Esophagus mucosa (tissue), 1 donor: Measurements from ENCODE around the gene PCGF1. TPM values are rescaled to one million over a fixed set of nuclear protein-coding genes. Genes with fewer than 3 reads are reported as not detected.

ENCODE experiments used
- ATAC-seq: fragments of 200-7000 bp; cut with Tn5 transposase; one replicate; pipeline ENCODE4 v1.9.1; 2020
- total RNA-seq: library from RNA; stranded (reverse); gene quantifications from one replicate; pipeline ENCODE4 v1.2.4, GENCODE V29; 2023
- donor health status: DM: yes; HTN: yes; CAD: no.

Gene PCGF1
- total RNA-seq, 1 donor from 2014 or later, result 20.6 TPM

DNA sequence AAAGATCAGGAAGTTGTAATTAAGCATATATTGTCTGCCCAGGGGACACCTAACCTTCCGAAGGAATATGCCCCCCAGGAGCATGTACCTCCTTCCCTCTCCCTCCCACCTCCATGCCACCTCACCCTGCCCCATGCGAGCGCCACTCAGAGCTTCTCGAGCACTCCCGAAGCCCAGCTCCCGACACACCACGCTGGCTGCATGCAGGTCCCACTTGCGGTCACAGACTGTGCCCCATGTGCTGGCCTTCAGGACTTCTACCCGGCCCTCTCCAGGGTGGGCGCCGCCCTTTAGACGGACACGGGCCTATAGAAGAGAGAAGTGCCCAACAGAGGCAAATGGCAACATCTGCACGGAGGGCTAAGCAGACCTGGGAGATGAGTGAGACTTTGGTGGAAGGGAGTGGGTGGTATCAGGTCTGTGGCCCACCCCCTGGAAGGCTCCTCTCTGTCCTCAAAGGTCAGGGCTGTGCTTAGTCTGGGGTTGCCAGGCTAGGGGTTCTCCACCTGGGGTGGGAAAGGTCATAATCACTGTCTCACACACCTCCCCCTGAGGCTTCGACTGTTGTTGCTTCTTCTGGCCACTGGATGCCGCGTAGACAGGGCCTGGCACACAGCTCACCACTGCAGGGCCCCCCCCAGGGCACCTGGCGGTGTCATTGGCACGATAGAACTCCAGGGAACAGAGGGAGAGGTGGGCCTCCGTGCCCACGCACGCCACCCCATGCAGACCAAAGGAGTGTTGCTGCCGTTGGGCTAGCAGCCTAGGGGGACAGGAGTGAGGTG, 28.9 kb upstream of the PCGF1 start:
- no peak for ATAC-seq

DNA sequence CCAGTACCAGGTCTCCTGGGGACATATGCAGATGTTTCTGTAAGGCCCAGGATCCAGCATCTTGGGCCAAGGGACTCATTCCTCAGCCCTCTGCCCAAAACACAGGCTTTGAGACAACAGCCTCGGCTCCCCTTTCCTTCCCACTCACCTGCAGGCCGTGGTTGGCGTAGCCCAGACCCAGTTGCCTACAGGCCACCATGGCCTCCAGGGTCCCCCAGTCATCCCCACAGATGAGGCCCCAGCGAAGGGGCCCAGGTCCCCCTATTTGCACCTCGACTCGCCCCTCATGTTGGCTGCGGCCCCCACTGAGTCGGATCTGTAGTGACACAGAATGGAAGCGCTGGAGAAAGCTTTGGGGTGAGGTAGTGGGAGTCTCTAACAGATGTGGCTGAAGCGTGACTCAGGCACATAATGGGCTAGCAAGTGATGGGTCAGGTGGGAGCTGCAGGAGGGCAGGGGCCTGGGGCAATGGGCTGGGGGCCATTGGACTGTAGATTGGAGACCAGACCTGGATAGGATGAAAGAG, 28.0 kb upstream of the PCGF1 start:
- no peak for ATAC-seq

DNA sequence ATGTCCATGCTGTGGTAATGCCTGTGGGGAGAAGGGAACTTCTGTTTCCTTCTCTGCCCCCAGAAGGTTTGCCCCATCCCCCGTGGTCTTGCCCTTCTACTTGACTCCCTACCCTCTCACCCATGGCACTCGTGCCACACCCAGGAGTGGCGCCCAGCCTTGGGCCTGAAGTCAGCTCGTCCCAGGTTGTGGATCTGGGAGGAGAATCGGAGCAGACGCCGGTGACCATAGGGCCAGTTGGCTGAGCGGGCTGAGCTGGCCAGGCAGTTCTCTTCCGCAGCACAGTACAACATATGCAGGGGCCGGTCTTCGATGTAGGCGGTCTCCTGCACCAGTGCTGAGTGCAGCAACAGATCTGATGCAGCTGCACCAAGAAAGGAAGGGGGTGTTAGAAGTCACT, 26.9 kb upstream of the PCGF1 start:
- ATAC-seq, result no peak

DNA sequence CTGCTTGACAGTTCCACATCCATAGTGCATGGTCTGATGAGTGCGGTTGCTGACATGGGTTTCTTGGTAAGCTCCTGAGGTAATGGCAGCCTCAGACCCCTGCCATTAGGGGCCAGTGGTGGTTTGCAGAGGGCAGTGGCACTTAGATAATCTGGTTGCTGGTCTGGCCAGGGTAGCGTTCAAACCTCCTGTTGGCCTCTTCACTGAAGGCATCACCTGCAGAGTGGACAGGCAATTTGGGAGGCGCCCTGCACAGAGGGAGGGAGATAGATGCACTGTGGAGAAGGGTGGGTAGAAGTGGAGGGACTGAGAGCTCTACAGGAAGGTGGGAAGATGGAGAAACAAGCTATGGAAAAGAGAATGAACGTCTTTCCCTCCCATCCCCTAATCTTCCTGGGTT, 26.0 kb upstream of the PCGF1 start:
- no peak for ATAC-seq

DNA sequence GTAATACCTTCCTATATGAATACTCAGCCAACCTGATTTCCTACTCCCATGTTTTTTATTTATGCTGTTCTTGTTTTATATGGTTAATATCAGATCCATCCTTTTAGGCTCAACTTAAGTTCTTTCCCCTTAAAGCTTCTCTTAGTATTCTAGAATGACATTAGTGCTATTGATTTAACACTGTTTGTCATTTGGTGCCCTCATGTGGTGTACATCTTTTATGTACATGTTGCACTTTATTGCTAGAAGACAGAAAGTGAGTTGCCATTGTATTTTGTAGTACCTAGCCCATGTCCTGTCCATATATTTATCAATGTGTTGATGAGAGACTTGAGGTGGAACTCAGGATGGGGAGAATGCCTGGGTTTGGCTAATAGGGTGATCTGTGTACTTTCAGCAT, 24.7 kb upstream of the PCGF1 start:
- ATAC-seq, result no peak

DNA sequence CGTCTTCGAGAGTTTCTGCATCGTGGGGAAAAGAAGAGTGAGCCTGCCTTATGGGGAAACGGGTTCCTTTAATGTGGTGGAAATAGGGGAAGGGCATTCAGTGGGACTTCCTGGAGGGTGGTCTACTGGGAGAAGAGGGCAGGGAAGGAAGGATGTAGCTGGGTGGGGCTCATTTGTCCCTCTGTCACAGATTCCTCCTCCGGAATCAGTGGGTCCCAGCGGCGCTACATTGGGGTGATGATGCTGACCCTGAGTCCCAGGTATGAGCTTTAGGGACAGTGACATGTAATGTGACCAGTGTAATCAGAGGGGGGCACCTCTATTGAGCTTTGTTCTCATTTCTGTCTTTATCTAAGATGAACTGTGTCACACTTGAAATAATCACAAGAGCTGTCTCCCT, 24.2 kb upstream of the PCGF1 start:
- ATAC-seq, result no peak

DNA sequence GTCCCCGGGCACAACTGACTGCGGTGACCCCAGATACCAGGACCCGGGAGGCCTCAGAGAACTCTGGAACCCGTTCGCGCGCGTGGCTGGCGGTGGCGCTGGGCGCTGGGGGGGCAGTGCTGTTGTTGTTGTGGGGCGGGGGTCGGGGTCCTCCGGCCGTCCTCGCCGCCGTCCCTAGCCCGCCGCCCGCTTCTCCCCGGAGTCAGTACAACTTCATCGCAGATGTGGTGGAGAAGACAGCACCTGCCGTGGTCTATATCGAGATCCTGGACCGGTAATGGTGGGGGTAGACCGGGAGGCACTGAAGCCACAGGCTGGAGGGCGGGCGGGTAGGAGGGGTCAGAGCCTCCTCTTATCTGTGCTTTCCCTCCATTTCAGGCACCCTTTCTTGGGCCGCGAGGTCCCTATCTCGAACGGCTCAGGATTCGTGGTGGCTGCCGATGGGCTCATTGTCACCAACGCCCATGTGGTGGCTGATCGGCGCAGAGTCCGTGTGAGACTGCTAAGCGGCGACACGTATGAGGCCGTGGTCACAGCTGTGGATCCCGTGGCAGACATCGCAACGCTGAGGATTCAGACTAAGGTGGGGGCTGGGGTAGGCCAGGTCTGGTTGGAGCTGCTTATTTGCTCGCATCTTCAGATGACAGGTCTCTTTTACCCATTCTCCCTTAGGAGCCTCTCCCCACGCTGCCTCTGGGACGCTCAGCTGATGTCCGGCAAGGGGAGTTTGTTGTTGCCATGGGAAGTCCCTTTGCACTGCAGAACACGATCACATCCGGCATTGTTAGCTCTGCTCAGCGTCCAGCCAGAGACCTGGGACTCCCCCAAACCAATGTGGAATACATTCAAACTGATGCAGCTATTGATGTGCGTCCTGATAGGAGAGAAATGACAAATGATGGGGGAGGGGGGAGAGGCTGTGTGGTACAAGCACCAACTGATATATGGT, 23.0 kb upstream of the PCGF1 start:
- peak; percentile 1 for ATAC-seq

DNA sequence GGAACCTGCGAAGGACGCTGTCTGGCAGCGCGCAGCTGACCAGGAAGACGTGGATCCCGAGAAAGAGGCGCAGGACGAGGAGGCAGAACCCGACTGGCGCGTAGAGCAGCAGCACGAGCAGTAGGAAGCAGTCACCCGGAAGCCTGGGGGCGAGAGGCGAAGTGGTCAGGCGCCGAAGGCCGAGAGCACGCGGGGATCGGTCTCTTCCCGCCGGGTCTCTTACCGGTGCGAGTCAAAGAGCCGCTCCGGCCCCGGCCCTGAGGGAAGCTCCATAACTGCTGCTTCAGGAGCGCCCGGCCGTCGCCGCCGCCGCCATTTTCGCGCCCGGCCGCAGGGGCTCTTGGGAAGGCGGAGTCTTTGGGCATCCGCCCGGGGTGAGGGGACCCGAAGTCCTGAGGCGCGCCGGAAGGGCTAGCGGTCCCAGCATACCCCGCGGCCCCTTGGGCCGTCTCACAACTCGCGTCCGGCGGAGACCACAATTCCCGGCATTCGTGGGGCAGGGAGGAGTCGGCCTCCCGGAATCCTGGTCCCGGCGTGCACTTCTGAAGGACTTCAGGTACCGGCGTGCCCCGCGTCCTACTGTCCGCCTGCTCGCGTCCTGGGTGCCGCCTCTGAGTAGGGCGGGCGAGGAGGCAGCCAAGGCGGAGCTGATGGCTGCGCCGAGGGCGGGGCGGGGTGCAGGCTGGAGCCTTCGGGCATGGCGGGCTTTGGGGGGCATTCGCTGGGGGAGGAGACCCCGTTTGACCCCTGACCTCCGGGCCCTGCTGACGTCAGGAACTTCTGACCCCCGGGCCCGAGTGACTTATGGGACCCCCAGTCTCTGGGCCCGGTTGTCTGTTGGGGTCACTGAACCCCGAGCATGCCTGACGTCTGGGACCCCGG, 22.1 kb upstream of the PCGF1 start, which contains the start of the genes AUP1 and HTRA2:
AUP1 (minus strand) TSS at position 350 of the 882 bp plus-strand sequence; CDS start at position 273, 77 bp downstream.
HTRA2 (plus strand) TSS at position 577 of the 882 bp plus-strand sequence; CDS start at position 651, 74 bp downstream.
- ATAC-seq, result peak; percentile 90

DNA sequence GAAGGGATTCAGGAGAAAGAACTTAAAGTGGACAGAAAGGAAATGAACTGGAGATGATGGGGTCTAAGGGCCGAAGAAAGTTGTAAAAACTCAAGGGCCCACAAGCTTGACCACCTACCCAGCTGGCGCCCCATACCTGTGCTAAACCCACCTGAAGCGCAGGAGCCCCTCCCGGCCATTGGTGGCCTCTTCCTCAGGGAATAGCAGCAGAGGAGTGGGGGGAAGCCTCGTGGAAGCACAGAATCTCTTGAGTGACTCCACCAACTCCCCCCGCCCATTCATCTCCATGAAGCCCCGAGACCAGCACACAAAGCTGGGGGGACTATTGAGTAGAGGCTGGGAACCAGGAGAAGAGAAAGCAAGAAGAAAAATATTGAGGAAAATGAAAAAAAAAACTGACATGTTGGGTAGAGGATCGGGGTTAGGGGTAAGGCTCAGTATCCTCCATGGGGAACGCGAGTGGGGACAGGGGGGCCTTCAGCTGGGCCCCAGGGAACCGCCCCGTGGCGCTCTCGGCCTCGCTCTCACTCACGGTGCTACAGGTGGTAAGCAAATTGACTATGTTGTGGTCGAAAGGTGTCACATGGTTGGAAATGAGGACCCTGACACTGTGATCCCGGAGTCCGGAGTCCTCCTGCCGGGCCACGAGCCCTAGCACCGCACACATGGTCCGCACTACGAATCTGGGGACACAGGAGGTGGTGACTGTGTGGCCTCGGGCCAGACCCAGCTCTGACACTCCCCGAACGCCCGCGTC, 21.3 kb upstream of the PCGF1 start:
- no peak for ATAC-seq

DNA sequence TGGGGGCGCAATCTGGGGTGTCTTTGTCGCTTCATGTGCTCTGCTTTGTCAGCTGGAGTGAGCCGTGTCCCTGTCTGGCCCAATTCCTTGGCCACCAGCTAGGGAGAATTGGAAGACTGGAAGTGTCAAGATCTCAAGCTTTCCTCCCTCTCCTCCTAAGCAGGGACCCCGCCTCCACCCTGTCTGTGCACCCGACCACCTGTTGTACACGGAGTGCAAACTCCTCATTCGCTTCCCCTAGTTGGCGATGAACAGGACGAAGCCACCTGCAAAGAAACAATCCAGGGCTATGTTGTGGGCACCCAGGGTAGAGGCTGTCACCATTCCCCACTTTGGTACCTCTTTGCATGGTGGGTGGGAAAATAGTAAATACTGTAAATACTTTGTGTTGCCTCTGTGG, 20.2 kb upstream of the PCGF1 start:
- ATAC-seq, result no peak

DNA sequence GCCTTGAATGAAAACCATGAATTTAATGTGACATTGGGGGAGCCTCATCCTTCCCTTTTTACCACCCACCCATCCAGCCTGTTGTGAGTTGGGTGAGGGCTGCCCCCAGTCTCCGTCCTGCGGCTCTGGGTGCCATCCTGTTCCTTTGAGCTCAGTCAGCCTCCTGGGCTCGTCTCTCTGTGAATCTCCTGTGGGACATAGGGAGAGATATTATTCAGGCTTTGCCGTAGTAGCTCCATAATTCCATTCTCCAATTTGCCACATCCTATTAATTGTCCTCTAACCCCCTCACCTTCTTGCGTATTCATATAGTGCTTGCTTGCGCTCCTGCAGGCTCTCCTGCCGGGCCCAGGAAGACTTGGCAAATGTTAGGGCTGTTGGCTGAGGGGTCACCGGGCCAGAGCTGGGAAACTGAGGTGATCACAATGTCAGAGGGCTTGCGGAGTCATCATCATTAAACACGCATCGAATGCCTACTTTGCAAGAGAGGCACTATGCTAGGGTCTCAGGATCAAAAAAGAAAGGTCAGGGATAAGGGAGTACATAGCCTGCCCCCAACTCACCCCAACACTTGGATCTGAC, 19.2 kb upstream of the PCGF1 start:
- ATAC-seq, result no peak

DNA sequence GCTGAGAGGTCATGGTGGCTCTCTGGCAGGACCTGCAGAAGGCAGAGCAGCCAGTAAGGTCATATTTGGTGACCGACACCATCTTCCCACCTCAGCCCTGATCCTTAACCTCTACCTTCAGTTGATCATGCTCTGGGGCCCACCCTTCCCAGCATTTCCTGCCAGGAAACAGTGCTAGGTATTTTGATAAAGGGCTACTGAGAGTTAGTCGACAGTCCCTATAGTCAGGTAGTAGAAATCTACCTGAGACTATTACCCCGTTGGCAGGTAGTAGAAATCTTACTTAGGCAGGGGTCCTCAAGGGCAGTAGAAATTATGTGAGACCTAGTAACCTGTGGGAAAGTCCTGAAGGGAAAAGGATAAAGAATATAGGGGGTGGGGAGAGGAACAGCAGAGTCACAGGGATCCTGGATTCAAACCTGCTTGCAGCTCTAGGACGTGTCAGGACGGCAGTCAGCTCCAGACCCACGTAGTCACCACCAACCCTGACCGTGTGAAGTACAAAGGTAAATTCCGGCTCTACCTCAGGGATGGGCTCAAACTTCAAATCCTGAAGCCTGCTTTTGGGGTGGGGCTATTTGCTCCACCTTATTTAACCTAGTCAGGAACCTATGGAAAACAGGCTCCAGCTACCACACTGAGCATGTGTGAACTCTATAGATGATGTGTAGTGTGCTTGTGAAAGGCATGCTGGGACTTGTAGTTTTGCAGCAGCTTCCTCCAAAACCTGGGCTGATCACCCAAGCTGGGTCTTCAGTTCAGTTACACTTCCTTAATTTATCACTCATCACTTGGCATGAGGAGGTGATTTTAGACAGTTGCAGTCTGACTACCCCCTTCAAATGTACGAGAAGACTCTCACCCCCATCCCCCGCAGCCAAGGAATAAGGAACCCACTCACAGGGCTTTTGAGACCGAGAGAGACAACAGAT, 18.5 kb upstream of the PCGF1 start, which contains the start of gene DQX1:
DQX1 (minus strand) TSS at position 515 of the 932 bp plus-strand sequence; CDS start at position 13, 502 bp downstream.
- ATAC-seq, result peak; percentile 74

DNA sequence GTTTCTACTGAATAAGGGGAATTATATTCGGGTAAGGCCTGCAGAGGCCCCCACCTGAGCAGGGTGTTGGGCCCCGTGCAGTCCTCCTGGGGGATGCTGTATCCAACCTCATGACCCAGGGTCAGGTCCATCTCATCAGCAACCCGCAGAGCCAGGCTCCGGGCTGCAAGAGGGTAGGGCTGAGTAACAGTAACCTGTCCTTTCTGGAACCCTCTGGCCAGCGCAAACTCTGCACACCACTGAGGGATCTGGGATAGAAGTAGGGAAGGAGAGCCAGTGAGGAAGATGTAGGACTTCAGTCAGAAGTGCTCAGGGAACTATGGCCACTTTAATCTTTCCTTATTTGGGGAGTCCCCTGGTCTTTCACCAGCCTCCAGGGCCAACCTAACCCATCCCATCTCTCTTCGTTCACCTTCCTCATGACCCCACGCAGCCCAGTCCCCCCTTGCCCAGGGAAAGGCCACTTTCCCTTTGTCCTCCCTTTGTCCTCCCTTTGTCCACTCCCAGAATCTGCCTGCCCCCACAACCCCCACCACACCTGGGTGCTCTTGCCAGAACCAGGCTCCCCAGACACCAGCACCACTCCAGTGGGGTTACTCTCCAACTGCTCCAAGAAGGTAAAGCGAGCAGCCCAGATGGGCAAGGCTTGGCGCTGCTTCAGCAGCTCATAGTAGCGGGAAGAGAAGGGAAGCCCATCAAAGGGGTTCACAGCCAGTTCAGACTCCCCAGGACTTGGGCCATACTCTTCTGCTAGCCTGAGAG, 17.6 kb upstream of the PCGF1 start:
- ATAC-seq, result no peak

DNA sequence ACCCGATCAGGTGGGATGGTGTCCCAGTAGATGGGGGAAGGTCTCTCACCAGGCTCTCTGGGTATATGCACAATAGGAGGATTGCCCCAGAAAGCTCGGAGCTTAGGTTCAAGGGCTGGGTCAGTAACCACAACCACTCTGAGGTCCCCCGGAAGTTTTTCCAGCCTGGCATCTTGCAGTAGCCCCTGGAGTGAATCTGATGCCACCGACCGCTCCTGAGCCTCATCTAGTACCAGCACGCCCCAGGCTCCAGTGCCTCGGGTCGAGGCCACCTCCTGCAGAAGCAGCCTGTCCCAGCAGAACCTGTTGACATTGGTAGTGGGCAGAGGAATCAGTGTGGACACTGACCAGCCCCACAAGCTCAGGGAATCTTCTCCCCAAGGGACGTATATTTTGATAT, 16.5 kb upstream of the PCGF1 start:
- ATAC-seq, result no peak

DNA sequence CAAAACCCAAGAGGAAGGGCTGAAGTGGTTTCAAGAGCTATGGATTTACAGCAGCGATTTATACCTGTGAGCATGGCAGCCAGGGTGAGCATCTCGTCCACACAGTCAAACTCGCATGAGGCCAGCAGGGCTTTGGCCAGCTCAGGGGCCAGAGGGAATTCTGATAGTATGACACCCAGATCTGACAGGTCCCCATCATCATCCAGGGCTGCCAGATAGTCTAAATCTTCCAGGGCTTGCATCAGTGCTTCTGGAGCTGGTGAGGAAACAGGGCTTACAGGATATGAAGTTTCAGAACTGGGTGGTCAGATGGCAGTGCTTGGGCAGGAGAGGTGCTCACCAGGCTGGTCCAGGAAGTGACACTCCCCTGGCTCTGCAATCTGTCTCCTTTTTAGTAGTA, 15.0 kb upstream of the PCGF1 start:
- no peak for ATAC-seq

DNA sequence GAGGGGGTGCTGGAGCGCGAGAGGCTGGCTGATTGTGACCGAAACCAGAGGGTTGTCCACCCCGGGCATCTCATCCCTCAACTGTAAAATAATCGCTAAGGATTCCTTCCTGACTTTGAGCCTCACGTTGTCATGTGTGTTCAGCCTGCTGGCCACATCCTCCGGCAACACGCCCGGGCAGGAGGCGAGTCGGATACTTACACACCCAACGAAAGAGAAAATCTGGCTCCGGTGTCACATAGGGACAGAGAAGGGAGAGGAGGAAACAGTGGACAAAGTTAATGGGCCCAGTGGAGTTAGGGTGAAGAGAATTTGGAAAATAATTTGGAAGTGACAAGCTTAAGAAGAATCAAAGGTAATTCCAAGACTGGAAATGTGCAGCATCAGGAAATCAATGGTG, 9.2 kb upstream of the PCGF1 start:
- no peak for ATAC-seq

DNA sequence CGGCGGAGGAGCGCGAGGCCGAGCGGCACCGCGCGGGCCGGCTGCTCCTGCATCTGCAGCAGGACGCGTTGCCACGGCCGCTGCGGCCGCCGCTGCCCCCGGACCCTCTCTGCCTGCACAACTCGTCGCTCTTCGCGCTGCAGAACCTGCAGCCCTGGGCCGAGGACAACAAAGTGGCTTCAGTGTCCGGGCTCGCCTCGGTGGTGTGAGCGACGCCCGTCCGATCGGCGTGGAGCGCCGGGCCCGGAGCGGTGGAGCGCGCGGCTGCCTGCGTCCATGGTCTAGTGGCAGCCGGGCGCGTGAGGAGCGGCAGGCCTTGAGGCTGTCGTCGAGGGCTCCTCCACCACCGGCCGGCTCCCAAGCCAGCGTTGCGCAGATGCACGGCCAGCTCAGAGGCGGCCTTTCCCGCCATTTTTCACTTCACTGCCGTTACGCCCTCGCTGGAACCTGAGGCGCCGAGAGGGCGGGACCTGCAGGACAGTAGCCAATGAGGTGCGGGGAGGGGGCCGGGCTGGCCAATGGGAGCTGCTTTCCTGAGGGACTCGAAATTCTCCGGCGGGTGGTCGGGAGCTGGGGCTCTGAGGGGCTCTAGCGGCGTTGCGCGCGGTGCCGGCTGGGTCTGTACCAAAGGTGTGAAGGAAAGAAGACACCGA, 8.6 kb upstream of the PCGF1 start:
- ATAC-seq, result peak; percentile 46

DNA sequence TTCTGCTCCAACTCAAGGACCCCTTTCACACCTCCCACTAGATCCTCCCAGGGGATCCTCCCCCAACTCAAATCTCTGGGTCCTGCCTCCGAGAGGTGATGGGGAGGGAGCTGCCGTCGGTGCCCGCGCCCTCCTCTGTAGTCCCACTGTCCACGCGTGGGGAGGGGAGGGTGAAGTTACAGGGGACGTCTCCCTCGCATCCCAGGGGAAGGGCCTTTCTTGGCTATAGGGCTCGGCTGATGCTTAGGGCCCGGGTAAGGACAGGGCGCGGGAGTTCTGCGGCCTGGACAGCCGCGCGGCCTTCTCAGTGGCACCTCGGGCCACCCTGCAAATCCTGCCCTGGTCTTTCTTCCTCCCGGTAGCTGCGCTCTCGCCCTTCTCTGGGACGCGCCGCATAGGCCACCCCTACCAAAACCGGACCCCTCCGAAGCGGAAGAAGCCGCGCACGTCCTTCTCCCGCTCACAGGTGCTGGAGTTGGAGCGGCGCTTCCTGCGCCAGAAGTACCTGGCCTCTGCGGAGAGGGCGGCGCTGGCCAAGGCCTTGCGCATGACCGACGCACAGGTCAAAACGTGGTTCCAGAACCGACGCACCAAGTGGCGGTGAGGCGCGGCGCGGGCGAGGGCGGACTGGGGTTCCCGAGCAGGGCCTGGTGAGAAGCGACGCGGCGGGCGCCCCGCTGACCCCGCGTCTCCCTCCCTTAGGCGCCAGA, 7.9 kb upstream of the PCGF1 start:
- peak; percentile 18 for ATAC-seq
